K562 (cell line): ENCODE data around the gene ZC3H18. TPM values are rescaled to one million over a fixed set of nuclear protein-coding genes. Genes with fewer than 3 reads are reported as not detected.

Source experiments
- ATAC-seq: fragments of 200-7000 bp; cut with Tn5 transposase; 3 replicates; pipeline ENCODE4 v1.9.1; 2020; ENCODE audit warnings: moderate library complexity
- BruUV-seq: library from RNA; stranded (reverse); fragments of 400-500 nt; replicated peaks from 2 replicates; lab custom pipeline; 2021; lab: Mats Ljungman, UMichigan
- CTCF ChIA-PET: fragments of 300-600 bp; formaldehyde crosslinking; extraction: SDS; loops from one replicate; lab custom pipeline; 2021; ENCODE audit warnings: low intra/inter-chr PET ratio; lab: Yijun Ruan, JAX
- POLR2A ChIA-PET: fragments of 300-600, 350-650 bp; sonication (Branson Sonifier 250); formaldehyde crosslinking; extraction: SDS; loops from one replicate; lab custom pipeline; 2021; ENCODE audit warnings: antibody characterized with exemption, inconsistent platforms; lab: Yijun Ruan, JAX
- DNase-seq, 4 experiments: peaks; one replicate each; pipeline versions ENCODE4 v3.0.0 to v3.0.0-alpha.2; 2011 to 2018; ENCODE audit warnings: low spot score in 3 of 4, mixed read lengths in 3 of 4; ENCODE audit errors: extremely low read depth in 1 of 4
- FAIRE-seq: peaks from 2 replicates; lab custom pipeline; 2011; peaks lifted over from hg19 to GRCh38; lab: Jason Lieb, UNC
- H2AFZ ChIP-seq: 2 replicates; pipeline ENCODE4 v1.6.0; 2011; ENCODE audit warnings: low read depth, low read length, control low read depth, inconsistent platforms
- H3K27ac ChIP-seq: fragments of 200-600 bp; 3 replicates; pipeline ENCODE4 v1.8.0; 2011; ENCODE audit warnings: low read depth, mild to moderate bottlenecking, control low read depth, inconsistent platforms, low read length, moderate library complexity, mixed read lengths; ENCODE audit errors: extremely low read depth
- H3K27me3 ChIP-seq, 2 experiments: fragments of 300-600 bp in 1 of 2; 2 replicates in 1 of 2; 3 replicates in 1 of 2; pipeline versions ENCODE4 v1.6.0 to v1.8.0; 2011; ENCODE audit warnings: inconsistent platforms in 2 of 2, low read length in 2 of 2, mild to moderate bottlenecking in 1 of 2, mixed read lengths in 1 of 2, moderate library complexity in 1 of 2; ENCODE audit not compliant: control insufficient read depth in 2 of 2, insufficient read depth in 2 of 2
- H3K36me3 ChIP-seq: fragments of 300-600 bp; 3 replicates; pipeline ENCODE4 v1.8.0; 2011; ENCODE audit warnings: mild to moderate bottlenecking, low read length, inconsistent platforms; ENCODE audit not compliant: control insufficient read depth, insufficient read depth
- H3K4me1 ChIP-seq, 2 experiments: fragments of 200-600 bp in 1 of 2; replicated peaks in 1 of 2; 2 replicates in 1 of 2; 3 replicates in 1 of 2; pipeline versions ENCODE4 v1.5.1 to v1.8.0; 2011; ENCODE audit warnings: inconsistent platforms in 2 of 2, low read length in 2 of 2, mild to moderate bottlenecking in 1 of 2, mixed read lengths in 1 of 2, moderate library complexity in 1 of 2; ENCODE audit not compliant: control insufficient read depth in 2 of 2, insufficient read depth in 2 of 2
- H3K4me2 ChIP-seq: 2 replicates; pipeline ENCODE4 v1.6.1; 2011; ENCODE audit warnings: low read length, control low read depth, inconsistent platforms, mixed read lengths; ENCODE audit not compliant: insufficient read depth
- H3K4me3 ChIP-seq: fragments of 200-600 bp; sonication (generic), shearing (Covaris generic); 2 replicates; pipeline ENCODE4 v1.5.1; 2016; ENCODE audit warnings: control low read depth, inconsistent platforms
- H3K79me2 ChIP-seq: fragments of 200-600 bp; 3 replicates; pipeline ENCODE4 v1.8.0; 2011; ENCODE audit warnings: low read length, inconsistent platforms; ENCODE audit not compliant: control insufficient read depth, insufficient read depth
- H3K9ac ChIP-seq, 2 experiments: 2 replicates each; pipeline versions ENCODE4 v1.6.0 to v1.6.1; 2011; ENCODE audit warnings: low read depth in 2 of 2, low read length in 2 of 2, control low read depth in 1 of 2, inconsistent platforms in 1 of 2, mild to moderate bottlenecking in 1 of 2, mixed read lengths in 1 of 2; ENCODE audit not compliant: insufficient read depth in 1 of 2
- H3K9me1 ChIP-seq: one replicate; pipeline ENCODE4 v1.6.0; 2011; ENCODE audit warnings: inconsistent platforms, mild to moderate bottlenecking, low read length, moderate library complexity; ENCODE audit not compliant: control insufficient read depth, insufficient read depth
- H3K9me3 ChIP-seq: replicated peaks from 2 replicates; pipeline ENCODE4 v1.5.1; 2011; ENCODE audit warnings: low read depth, low read length, inconsistent platforms; ENCODE audit not compliant: control insufficient read depth, insufficient read depth
- H4K20me1 ChIP-seq: replicated peaks from 2 replicates; pipeline ENCODE4 v1.6.1; 2011; ENCODE audit warnings: low read length, inconsistent platforms, mixed read lengths; ENCODE audit not compliant: control insufficient read depth, insufficient read depth
- CAMTA2 ChIP-seq: fragments of 250-450 bp; sonication (Bioruptor Pico); conservative IDR thresholded peaks from 2 replicates; pipeline ENCODE4 v1.5.1; 2022
- CHD2 ChIP-seq: IDR thresholded peaks from 2 replicates; pipeline ENCODE4 v1.6.1; 2011; ENCODE audit warnings: low read depth, low read length
- CREB3 ChIP-seq: fragments of 450-650 bp; conservative IDR thresholded peaks from 2 replicates; pipeline ENCODE4 v1.6.1; 2016; ENCODE audit warnings: missing genetic modification characterization, low read depth, mild to moderate bottlenecking, missing compliant biosample characterization, moderate library complexity
- FOXP1 ChIP-seq: sonication (generic); formaldehyde crosslinking; IDR thresholded peaks from 2 replicates; pipeline ENCODE4 v1.8.0; 2022; ENCODE audit warnings: mild to moderate bottlenecking, missing genetic modification reagents
- GTF2F1 ChIP-seq: IDR thresholded peaks from 2 replicates; pipeline ENCODE4 v1.6.1; 2011; ENCODE audit warnings: low read depth, low read length, improper control_type of control experiment
- HOXB6 ChIP-seq: fragments of 250-450 bp; sonication (Bioruptor Pico); IDR thresholded peaks from 2 replicates; pipeline ENCODE4 v1.5.1; 2022; ENCODE audit warnings: mild to moderate bottlenecking, borderline replicate concordance
- KLF16 ChIP-seq: IDR thresholded peaks from 2 replicates; pipeline ENCODE4 v1.6.1; 2016; ENCODE audit warnings: antibody characterized with exemption
- NFIC ChIP-seq: fragments of 450-650 bp; IDR thresholded peaks from 2 replicates; pipeline ENCODE4 v1.6.1; 2017; ENCODE audit warnings: mild to moderate bottlenecking, inconsistent platforms
- RNF219 ChIP-seq: fragments of 250-450 bp; sonication (Bioruptor Pico); IDR thresholded peaks from 2 replicates; pipeline ENCODE4 v1.5.0; 2022; ENCODE audit warnings: mild to moderate bottlenecking
- ZNF12 ChIP-seq: sonication (generic); formaldehyde crosslinking; IDR thresholded peaks from 2 replicates; pipeline ENCODE4 v1.4.0; 2020; ENCODE audit warnings: mild to moderate bottlenecking, missing genetic modification reagents
- ZNF224 ChIP-seq: sonication (generic); formaldehyde crosslinking; IDR thresholded peaks from 2 replicates; pipeline ENCODE4 v1.8.0; 2022; ENCODE audit warnings: mild to moderate bottlenecking, missing genetic modification reagents
- ZNF584 ChIP-seq: fragments of 200-800 bp; sonication (Bioruptor generic); IDR thresholded peaks from 2 replicates; pipeline ENCODE4 v1.6.1; 2016; ENCODE audit warnings: low read depth, mild to moderate bottlenecking, missing genetic modification characterization, missing compliant biosample characterization
- WGBS: fragments of 100-300 bp; shearing (Covaris generic); methylation state at CpG from one replicate; pipeline ENCODE4 v1.1.6; 2016; ENCODE audit warnings: low coverage, mixed read lengths; ENCODE audit not compliant: insufficient coverage; ENCODE audit errors: missing lambda C conversion rate; 5-methylcytosine and 5-hydroxymethylcytosine counted together
- in situ Hi-C: fragments of 300-500 bp; cut with MboI; formaldehyde crosslinking; loops from 4 replicates; pipeline ENCODE4 v1.15.0; 2018; ENCODE audit warnings: inconsistent platforms, mixed read lengths
- intact Hi-C: fragments of 100-400 bp; cut with micrococcal nuclease; formaldehyde crosslinking; loops from 2 replicates; pipeline ENCODE4 v1.14.2; 2022
- polyA plus RNA-seq, 8 experiments: library from polyadenylated mRNA; depleted of rRNA in 4 of 8; stranded (reverse) in 5 of 8; unstranded in 3 of 8; fragments of >200 nt; fragmentation: Nextera tagmentation in 2 of 8; fragmentation: Illumina TruSeq in 1 of 8; extraction: Ambion mirVana in 2 of 8; extraction: Trizol in 1 of 8; gene quantifications; 2 replicates each; pipeline versions ENCODE4 v1.2.1 to v1.2.3, GENCODE V29; 2011 to 2014; ENCODE audit warnings: inconsistent platforms in 1 of 8, missing spikeins in 1 of 8
- total RNA-seq, 7 experiments: library from RNA; depleted of rRNA in 6 of 7; stranded (reverse); fragments of >200 nt in 6 of 7; fragmentation: Illumina TruSeq in 2 of 7; extraction: Trizol in 2 of 7; gene quantifications; 2 replicates each; pipeline versions ENCODE4 v1.2.1 to v1.2.3, GENCODE V29; 2011 to 2021; ENCODE audit warnings: low replicate concordance in 1 of 7
- TF ChIP-seq, protein P1 (sequence below), 2 experiments: fragments of 150-350 bp in 1 of 2; IDR thresholded peaks; 2 replicates each; pipeline ENCODE4 v1.6.1; 2012 to 2016; ENCODE audit warnings: low read depth in 2 of 2, low read length in 2 of 2, mild to moderate bottlenecking in 1 of 2, moderate library complexity in 1 of 2
- TF ChIP-seq, protein P2 (sequence below), 2 experiments: IDR thresholded peaks; 2 replicates each; pipeline ENCODE4 v1.6.1; 2011; ENCODE audit warnings: borderline replicate concordance in 1 of 2, control low read depth in 1 of 2, low read depth in 1 of 2, low read length in 1 of 2, mild to moderate bottlenecking in 1 of 2, mixed read lengths in 1 of 2, moderate library complexity in 1 of 2; ENCODE audit not compliant: insufficient read depth in 1 of 2, insufficient read length in 1 of 2, poor library complexity in 1 of 2, severe bottlenecking in 1 of 2; ENCODE audit errors: extremely low read depth in 1 of 2

The ZC3H18 gene
- total and polyA plus RNA-seq, 9 of the 15 experiments (the other 6 are each of a cell fraction or from before 2014, with no cell fraction given), result 1.7 to 88.7 (median 26.9) TPM

GRCh38 chr16:88549671-88550245 is 20.4 kb upstream of the ZC3H18 start:
- BruUV-seq, result no TSS peak
- ChIA-PET POLR2A (interaction anchor here (0.7 to 2.0 kb wide), 4 partner anchors 10 to 215 kb away, joined by 3 to 5 read pairs (median 3); no protein-coding TSS in a partner anchor), CTCF (no interaction called here)
- Histone ChIP-seq H3K36me3 (no peaks in the 10 kb centered on the region), H3K9me3 (no peaks in the 10 kb centered on the region), H3K9ac (peak overlapping the region in 1 of 2 experiments; percentile 53; a peak in 1 of 4 replicates), H3K4me1 (peaks cover 25 to 46% of the 10 kb centered on the region in 2 experiments), H3K4me2 (no peak overlapping the region), H3K4me3 (no peak overlapping the region), H3K79me2 (no peaks in the 10 kb centered on the region), H3K9me1 (no peaks in the 10 kb centered on the region), H3K27me3 (peaks cover 24 to 36% of the 10 kb centered on the region in 2 experiments; a peak in 4 of 5 replicates), H4K20me1 (no peaks in the 10 kb centered on the region; the same call in 1 of the 2 replicates), H3K27ac (no peak overlapping the region), H2AFZ (peak overlapping the region; percentile 25; the same call in 1 of the 2 replicates)
- FAIRE-seq, result peak; percentile 83
- in situ Hi-C loops, result no loop called here
- 17% methylated on average over 11 of the region's 12 CpGs for WGBS
- ATAC-seq, result peak; percentile 79
- intact Hi-C loops, result no loop called here
- DNase-seq, result peak in 2 of 4 experiments; percentile 35 to 60
- TF ChIP-seq KLF16 (no peak), ZNF224 (CRISPR knock-in tag) (no peak), ZNF12 (CRISPR knock-in tag) (no peak), GTF2F1 (no peak), ZNF584 (CRISPR knock-in tag) (no peak), HOXB6 (no peak), CHD2 (no peak), CREB3 (tag) (no peak), NFIC (no peak), FOXP1 (CRISPR knock-in tag) (no peak), CAMTA2 (CRISPR knock-in tag) (no peak), RNF219 (no peak)
- TF ChIP-seq, protein P1, sequence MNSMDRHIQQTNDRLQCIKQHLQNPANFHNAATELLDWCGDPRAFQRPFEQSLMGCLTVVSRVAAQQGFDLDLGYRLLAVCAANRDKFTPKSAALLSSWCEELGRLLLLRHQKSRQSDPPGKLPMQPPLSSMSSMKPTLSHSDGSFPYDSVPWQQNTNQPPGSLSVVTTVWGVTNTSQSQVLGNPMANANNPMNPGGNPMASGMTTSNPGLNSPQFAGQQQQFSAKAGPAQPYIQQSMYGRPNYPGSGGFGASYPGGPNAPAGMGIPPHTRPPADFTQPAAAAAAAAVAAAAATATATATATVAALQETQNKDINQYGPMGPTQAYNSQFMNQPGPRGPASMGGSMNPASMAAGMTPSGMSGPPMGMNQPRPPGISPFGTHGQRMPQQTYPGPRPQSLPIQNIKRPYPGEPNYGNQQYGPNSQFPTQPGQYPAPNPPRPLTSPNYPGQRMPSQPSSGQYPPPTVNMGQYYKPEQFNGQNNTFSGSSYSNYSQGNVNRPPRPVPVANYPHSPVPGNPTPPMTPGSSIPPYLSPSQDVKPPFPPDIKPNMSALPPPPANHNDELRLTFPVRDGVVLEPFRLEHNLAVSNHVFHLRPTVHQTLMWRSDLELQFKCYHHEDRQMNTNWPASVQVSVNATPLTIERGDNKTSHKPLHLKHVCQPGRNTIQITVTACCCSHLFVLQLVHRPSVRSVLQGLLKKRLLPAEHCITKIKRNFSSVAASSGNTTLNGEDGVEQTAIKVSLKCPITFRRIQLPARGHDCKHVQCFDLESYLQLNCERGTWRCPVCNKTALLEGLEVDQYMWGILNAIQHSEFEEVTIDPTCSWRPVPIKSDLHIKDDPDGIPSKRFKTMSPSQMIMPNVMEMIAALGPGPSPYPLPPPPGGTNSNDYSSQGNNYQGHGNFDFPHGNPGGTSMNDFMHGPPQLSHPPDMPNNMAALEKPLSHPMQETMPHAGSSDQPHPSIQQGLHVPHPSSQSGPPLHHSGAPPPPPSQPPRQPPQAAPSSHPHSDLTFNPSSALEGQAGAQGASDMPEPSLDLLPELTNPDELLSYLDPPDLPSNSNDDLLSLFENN (IDR thresholded peaks at IDR 0.05; ENCODE audit: low read depth in 2 of 2, low read length in 2 of 2), result no peak
- TF ChIP-seq, protein P2, sequence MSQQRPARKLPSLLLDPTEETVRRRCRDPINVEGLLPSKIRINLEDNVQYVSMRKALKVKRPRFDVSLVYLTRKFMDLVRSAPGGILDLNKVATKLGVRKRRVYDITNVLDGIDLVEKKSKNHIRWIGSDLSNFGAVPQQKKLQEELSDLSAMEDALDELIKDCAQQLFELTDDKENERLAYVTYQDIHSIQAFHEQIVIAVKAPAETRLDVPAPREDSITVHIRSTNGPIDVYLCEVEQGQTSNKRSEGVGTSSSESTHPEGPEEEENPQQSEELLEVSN (IDR thresholded peaks at IDR 0.05; ENCODE audit: borderline replicate concordance in 1 of 2, extremely low read depth in 1 of 2, insufficient read depth in 1 of 2, insufficient read length in 1 of 2, low read depth in 1 of 2, low read length in 1 of 2, poor library complexity in 1 of 2, severe bottlenecking in 1 of 2), result peak in 1 of 2 experiments; percentile 27
